Stimulated activated naive B cell treated with anti-CD40 and anti-IgM and Interleukin-4, amounts not matched to agents 10 μg/mL and 1 μg/mL and 100 μg/mL, for 72 hours (primary cell): Measurements from ENCODE around the gene NPBWR2.

Source experiments
- ATAC-seq, 2 donors: fragments of 150-1000 bp; cut with Tn5 transposase; replicated peaks; 2 replicates each; pipeline ENCODE4 v1.10.0; 2021; ENCODE audit warnings: moderate library complexity in 1 of 2
- DNase-seq: peaks from one replicate; pipeline ENCODE4 v3.0.0; 2021
- H3K27ac Mint-ChIP-seq: one replicate; pipeline ENCODE4 v1.8.0; 2022; ENCODE audit warnings: mild to moderate bottlenecking, mixed read lengths
- H3K27me3 Mint-ChIP-seq, 2 donors: one replicate each; pipeline ENCODE4 v1.8.0; 2022; ENCODE audit warnings: mixed read lengths in 2 of 2
- H3K36me3 Mint-ChIP-seq, 2 donors: one replicate each; pipeline ENCODE4 v1.8.0; 2022; ENCODE audit warnings: mixed read lengths in 2 of 2, mild to moderate bottlenecking in 1 of 2
- H3K4me1 Mint-ChIP-seq, 2 donors: one replicate each; pipeline ENCODE4 v1.8.0; 2022; ENCODE audit warnings: mixed read lengths in 2 of 2, mild to moderate bottlenecking in 1 of 2
- H3K4me3 Mint-ChIP-seq, 2 donors: one replicate each; pipeline ENCODE4 v1.8.0; 2022; ENCODE audit warnings: mild to moderate bottlenecking in 2 of 2, mixed read lengths in 2 of 2, moderate library complexity in 1 of 2
- H3K9me3 Mint-ChIP-seq, 2 donors: one replicate each; pipeline ENCODE4 v1.8.0; 2022; ENCODE audit warnings: mixed read lengths in 2 of 2, mild to moderate bottlenecking in 1 of 2

The NPBWR2 gene, protein sequence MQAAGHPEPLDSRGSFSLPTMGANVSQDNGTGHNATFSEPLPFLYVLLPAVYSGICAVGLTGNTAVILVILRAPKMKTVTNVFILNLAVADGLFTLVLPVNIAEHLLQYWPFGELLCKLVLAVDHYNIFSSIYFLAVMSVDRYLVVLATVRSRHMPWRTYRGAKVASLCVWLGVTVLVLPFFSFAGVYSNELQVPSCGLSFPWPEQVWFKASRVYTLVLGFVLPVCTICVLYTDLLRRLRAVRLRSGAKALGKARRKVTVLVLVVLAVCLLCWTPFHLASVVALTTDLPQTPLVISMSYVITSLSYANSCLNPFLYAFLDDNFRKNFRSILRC

DNA sequence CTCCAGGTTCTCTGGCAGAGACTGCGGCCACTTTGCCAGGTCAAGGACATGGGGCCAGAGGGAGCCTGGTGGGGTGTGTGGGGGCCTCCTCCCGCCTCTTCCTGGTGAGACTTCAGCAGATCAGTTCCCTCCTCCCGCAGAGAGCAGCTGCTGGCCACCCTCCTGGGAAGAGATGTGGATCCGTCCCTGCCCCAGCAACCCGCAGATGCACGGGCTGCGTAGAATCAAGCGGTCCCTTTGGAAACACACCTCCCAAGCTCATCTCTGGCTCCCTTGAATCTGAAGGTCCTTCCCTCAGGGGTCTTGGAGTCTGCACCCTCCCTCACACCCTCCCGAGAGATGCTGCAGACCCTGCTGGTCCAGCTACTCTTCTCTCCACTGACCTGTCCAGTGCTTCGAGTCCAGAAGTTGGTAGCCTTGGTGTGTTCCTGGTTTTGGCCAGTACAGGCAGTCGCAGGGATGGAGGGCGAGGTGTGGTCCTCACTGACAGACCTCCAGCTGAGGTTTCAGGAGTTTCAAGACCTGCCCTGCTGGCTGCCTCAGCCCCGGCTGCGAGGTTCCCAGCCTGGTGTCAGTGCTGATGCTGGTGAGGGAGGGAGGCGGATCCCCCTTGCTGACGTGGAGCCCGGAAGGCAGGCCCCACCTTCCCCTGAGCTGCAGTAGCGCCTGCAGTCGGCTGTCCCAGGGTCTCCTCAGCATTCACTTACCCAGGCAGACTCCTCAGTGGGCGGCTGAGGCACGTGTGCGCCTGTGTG is at the start of gene NPBWR2:
Gene NPBWR2 (minus strand): TSS at position 585 of the 755 bp plus-strand sequence. CDS start 734 bp downstream, outside the sequence.
- H3K27me3 Mint-ChIP-seq, result peaks cover 10 to 20% of the 10 kb centered on the region in 2 donors

GRCh38 chr20:64156136-64156885 is 48.9 kb upstream of the NPBWR2 start:
- H3K4me1 Mint-ChIP-seq, result no peaks in the 10 kb centered on the region

More for the DNA sequence above, at the start of gene NPBWR2:
- Mint-ChIP-seq H3K4me3 (peak within 1 kb of the TSS; percentile 58 to 66), H3K36me3 (no peaks in the 10 kb centered on the region), H3K4me1 (peaks cover 39 to 53% of the 10 kb centered on the region in 2 donors), H3K27ac (peak within 1 kb of the TSS; percentile 95), H3K9me3 (no peaks in the 10 kb centered on the region)
- peak; percentile 60 to 62 for ATAC-seq
- DNase-seq, result no peak

DNA sequence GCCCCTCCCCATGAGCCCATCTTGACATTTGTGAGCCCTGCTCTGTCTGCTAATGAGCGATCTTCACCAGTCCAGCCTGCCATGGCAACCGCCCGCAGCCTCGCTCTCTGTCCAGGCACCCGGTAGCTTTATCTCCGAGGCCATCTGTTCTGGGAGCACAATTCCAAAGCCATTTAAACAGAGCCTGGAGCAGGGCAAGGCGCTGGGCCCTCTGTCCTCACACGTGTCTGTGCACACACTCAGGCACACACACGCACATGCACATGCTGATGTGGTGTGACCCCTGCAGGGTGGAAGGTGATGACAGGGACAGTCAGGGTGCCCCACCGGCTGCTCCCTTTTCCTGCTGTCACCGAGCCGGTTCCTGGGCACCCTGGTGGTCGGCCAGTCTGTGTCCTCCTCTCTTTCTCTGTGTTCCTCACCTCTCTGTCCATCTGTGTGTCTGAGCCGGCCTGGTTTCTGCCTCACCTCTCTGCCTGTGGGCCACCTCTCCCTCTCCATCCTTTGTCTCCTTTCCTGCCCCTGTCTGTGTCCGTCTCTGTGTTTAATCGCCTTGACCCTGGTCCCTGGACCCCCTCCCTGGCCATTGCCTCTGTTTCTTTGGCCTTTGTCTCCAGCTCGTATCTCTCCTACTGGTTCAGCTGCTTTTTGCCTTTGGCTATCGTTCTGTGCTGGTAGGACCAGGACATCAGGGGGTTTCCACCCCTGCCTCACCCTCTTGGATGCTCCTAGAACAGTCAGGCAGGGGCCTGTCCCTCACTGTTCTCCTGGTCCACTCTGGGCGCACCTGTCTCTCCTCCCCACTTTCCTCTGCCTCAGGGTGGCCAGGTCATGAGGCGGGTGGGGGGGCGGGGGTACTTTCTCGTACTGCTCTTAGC is 48.1 kb upstream of the NPBWR2 start:
- H3K4me1 Mint-ChIP-seq, result no peaks in the 10 kb centered on the region
- H3K4me3 Mint-ChIP-seq, result no peak overlapping the region
- no peak for ATAC-seq
- peaks cover 20 to 31% of the 10 kb centered on the region in 2 donors for H3K27me3 Mint-ChIP-seq
- H3K27ac Mint-ChIP-seq, result no peak overlapping the region
- H3K9me3 Mint-ChIP-seq, result no peaks in the 10 kb centered on the region
- DNase-seq, result no peak
- H3K36me3 Mint-ChIP-seq, result no peaks in the 10 kb centered on the region

More at GRCh38 chr20:64156136-64156885, 48.9 kb upstream of the NPBWR2 start:
- H3K9me3 Mint-ChIP-seq, result no peaks in the 10 kb centered on the region
- no peak overlapping the region for H3K27ac Mint-ChIP-seq
- ATAC-seq, result no peak
- no peak for DNase-seq
- no peaks in the 10 kb centered on the region for H3K36me3 Mint-ChIP-seq
- no peak overlapping the region for H3K4me3 Mint-ChIP-seq
- peaks cover 28 to 39% of the 10 kb centered on the region in 2 donors for H3K27me3 Mint-ChIP-seq

DNA sequence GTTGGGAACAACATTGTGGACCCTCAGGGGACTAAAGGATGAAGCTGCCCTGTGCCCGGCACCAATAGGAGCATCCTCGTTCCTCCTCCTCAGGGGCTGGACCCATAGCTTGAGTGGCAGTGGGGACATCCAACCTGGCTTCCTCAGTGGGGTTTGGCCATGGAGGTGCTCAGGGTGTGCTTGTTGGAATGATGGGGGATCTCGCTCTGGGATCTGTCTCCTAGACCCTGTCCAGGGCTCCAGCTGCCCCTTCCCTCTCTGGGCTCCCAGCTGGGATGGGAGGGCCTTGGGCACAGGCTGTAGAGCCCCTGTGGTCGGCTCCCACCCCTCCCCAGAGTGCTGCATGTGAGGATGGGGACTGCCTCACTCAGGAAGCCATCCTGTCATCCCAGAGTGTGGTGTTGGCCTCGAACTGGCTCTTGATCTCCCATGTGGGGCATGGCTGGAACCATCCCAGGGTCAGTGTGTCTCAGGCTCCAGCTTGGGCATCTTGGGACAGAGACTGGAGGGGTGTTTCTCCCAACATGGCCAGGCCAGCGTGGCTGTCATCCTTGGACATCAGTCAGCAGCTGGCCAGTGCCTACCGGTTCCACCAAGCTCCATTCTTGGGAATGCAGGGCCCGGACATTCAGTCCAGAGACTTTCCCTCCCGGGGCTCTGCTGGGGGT is 47.4 kb upstream of the NPBWR2 start:
- no peak for ATAC-seq
- Mint-ChIP-seq H3K4me3 (no peak overlapping the region), H3K4me1 (no peaks in the 10 kb centered on the region), H3K36me3 (no peaks in the 10 kb centered on the region), H3K27ac (no peak overlapping the region), H3K9me3 (no peaks in the 10 kb centered on the region), H3K27me3 (peaks cover 12 to 23% of the 10 kb centered on the region in 2 donors)
- no peak for DNase-seq

DNA sequence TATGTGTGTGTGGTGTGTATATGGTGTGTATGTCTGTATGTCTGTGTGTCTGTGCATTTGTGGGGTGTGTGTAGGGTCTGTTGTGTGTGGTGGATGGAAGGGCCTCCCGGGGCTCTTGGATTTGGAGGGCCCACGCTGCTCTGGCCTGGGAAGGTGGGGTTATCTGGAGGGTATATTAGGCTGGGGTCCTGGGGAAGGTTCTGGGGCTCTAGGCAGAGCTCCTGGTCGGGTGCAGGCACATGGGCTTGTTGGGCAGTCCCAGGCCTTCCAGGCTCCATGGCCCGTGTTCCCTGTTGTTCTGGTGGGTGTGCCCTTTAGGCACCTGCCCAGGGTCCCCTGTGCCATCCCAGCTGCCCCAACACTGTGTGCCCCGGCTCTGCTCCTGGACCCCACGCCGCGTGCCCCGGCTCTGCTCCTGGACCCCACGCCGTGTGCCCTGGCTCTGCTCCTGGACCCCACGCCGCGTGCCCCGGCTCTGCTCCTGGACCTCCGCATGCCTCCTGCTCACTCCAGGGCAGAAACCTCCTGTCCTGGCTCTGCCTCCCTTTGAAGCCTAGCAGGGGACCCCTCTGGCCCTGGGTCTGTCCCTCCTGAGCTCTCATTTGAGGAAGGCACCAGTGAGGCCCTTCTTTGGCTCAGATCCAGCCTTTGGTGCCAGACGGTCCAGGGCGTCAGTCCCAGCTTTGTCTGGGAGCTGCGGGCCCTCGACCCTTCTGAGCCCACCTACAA is 46.7 kb upstream of the NPBWR2 start:
- no peak overlapping the region for H3K4me3 Mint-ChIP-seq
- H3K27me3 Mint-ChIP-seq, result peaks cover 5 to 16% of the 10 kb centered on the region in 2 donors
- DNase-seq (no peak), ATAC-seq (no peak)
- H3K27ac Mint-ChIP-seq, result no peak overlapping the region
- H3K4me1 Mint-ChIP-seq, result no peaks in the 10 kb centered on the region
- no peaks in the 10 kb centered on the region for H3K9me3 Mint-ChIP-seq
- no peaks in the 10 kb centered on the region for H3K36me3 Mint-ChIP-seq

DNA sequence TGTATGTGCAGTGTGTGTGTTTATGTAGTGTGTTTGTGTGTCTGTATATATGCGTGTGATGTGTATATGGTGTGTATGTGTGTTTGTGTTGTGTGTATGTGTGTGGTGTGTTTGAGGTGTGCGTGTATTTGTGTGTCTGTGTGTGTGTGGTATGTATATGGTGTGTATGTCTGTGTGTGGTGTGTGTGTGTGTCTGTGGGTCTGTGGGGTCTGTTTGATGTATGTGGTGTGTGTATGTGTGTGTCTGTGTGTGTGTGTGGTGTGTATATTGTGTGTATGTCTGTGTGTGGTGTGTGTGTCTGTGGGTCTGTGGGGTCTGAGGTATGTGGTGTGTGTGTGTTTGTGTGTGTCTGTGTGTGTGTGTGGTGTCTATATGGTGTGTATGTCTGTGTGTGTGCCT is 46.0 kb upstream of the NPBWR2 start:
- DNase-seq (no peak), ATAC-seq (no peak)
- Mint-ChIP-seq H3K36me3 (no peaks in the 10 kb centered on the region), H3K4me3 (no peak overlapping the region), H3K9me3 (no peaks in the 10 kb centered on the region), H3K27ac (no peak overlapping the region), H3K4me1 (no peaks in the 10 kb centered on the region), H3K27me3 (peaks cover 0 to 12% of the 10 kb centered on the region in 2 donors)

GRCh38 chr20:64152906-64153305 is 45.5 kb upstream of the NPBWR2 start:
- Mint-ChIP-seq H3K4me3 (no peak overlapping the region), H3K36me3 (no peaks in the 10 kb centered on the region), H3K27ac (no peak overlapping the region), H3K27me3 (peaks cover 0 to 12% of the 10 kb centered on the region in 2 donors), H3K9me3 (no peaks in the 10 kb centered on the region), H3K4me1 (no peaks in the 10 kb centered on the region)
- DNase-seq (no peak), ATAC-seq (no peak)

DNA sequence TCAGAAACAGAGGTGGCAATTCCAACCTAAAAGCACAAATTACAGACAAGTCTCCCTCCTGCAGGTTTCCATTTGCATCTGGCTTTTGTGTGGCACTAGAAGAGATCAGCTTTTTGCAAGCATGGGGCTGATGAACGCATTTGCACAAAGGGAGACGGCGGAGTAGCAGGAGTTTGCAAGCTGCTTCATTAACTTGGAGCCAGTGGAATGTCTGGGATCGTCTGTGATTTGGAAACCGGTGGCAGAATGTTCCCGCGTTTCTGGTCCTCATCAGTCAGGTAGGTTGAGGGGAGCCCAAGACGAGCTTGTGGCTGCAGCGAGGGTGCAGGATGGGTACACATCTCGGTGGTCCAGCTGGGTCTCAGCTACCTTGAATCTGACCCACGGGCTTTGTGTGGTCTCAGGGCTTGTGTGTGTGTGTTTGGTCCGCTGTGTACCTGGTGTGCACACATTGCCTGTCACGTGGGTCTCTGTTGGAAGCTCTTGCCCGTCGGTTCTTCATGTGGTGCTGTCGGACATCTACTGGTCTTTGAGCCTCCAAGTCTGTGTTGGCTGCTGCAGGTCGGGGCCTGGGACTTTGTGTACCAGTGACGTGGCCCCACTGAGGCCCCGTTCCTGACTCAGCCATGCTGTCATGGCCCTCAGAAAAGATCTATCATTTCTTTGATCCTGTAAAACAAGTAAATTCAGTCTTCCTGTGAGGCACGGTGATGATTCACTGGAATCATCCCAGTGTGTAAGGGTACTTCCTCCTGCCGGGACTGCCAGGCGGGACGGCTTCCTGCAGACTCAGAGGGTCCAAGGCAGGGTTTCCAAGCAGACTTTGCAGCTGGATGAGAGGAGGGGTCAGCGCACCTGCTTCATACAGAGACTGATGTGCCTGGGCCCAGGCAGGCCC is 44.5 kb upstream of the NPBWR2 start:
- Mint-ChIP-seq H3K4me1 (no peaks in the 10 kb centered on the region), H3K36me3 (no peaks in the 10 kb centered on the region), H3K9me3 (no peaks in the 10 kb centered on the region), H3K27me3 (peaks cover 0 to 17% of the 10 kb centered on the region in 2 donors), H3K27ac (no peak overlapping the region), H3K4me3 (no peak overlapping the region)
- DNase-seq (no peak), ATAC-seq (no peak)

DNA sequence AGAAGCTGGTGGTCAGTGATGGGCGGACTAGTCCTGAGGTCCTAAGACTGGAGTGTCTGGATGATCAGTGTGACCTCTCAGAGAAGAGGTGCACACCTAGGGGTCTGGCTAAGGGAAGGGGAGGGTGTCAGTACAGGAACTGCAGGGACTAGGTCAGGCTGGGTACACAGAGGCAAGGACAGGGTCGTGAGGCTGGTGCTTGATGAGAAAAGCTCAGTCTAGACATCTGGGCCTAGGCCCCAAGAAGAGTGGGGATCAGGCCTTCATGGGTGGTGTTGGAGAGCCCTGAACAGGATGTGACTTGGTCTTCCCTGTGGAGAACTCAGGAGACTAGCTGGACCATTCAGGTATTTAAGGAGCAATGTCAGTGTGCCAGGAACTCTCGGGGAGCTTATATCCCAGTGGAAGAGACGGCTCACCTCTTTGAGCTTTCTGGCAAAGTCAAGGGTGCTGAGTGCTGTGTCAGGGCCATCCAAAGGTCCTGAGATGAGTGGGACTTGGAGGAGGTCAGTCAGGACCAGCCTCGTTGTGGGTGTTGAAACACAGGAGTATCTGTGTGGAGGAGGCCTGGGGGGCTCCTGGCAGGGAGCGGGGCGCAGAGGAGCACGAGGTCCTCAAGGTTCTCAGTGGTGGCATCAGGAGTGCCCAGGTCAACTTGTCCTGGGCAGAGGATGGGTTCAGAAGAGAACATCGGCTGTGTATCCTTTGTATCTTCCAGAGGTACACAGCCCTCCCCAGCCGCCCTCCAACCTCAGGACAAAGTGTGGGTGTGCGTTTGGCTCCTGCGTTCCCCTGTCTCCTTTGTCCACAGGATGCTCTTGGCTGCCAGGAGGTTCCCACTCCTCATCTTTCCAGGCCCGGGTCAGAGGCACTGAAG is 43.6 kb upstream of the NPBWR2 start:
- ATAC-seq (no peak), DNase-seq (no peak)
- Mint-ChIP-seq H3K36me3 (no peaks in the 10 kb centered on the region), H3K4me3 (no peak overlapping the region), H3K4me1 (no peaks in the 10 kb centered on the region), H3K9me3 (no peaks in the 10 kb centered on the region), H3K27ac (no peak overlapping the region), H3K27me3 (peaks cover 0 to 17% of the 10 kb centered on the region in 2 donors)

- Mint-ChIP-seq H3K27ac (no peak overlapping the region), H3K9me3 (peaks cover 3 to 4% of the 10 kb centered on the region in 2 donors), H3K36me3 (no peaks in the 10 kb centered on the region), H3K4me1 (no peaks in the 10 kb centered on the region), H3K27me3 (peaks cover 4 to 15% of the 10 kb centered on the region in 2 donors), H3K4me3 (no peak overlapping the region)
- ATAC-seq, result no peak
- no peak for DNase-seq
These were observed 42.6 kb upstream of the NPBWR2 start for GRCh38 chr20:64149809-64150560.

DNA sequence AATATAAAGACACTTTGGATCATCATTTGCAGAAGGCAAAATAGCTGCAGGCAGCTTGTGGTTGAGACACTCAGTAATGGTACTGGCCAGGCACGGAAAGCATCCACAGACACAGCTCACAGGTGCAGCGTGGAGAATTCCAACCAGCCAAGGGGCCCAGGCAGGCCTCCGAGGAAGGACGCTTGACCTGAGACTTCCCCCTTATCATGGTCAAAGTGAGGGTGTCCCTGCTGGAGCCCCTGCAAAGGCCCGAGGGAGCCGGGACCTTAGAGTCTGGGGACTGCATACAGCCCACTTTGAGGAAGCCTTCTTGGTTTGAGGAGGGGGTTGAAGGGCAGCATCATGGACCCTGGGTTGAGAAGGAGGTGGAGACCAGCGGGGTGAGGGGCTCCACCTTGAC is 41.8 kb upstream of the NPBWR2 start:
- no peak for ATAC-seq
- H3K36me3 Mint-ChIP-seq, result peaks cover 0 to 3% of the 10 kb centered on the region in 2 donors
- no peak for DNase-seq
- peaks cover 6 to 18% of the 10 kb centered on the region in 2 donors for H3K27me3 Mint-ChIP-seq
- peaks cover 6 to 11% of the 10 kb centered on the region in 2 donors for H3K9me3 Mint-ChIP-seq
- H3K27ac Mint-ChIP-seq, result no peak overlapping the region
- no peaks in the 10 kb centered on the region for H3K4me1 Mint-ChIP-seq
- no peak overlapping the region for H3K4me3 Mint-ChIP-seq
